ENCODE results near the gene IGHMBP2.

GRCh38 chr11:68966894-68967780, 63.4 kb downstream of the IGHMBP2 start:
- TF ChIP-seq POLR2AphosphoS5 (IDR thresholded peaks at IDR 0.05; ENCODE audit: low read depth, low read length) (no peak), TAF1 (IDR thresholded peaks at IDR 0.05; ENCODE audit: borderline replicate concordance, low read depth, low read length) (no peak), POLR2A (IDR thresholded peaks at IDR 0.05; ENCODE audit: low read depth, low read length) (no peak)

Measured in GM12892 (cell line).